OCI-LY3 (cell line): Measurements from ENCODE around the gene ADM.

Source experiments
- CTCF ChIP-seq: fragments of 200-600, 300-600 bp; sonication (generic); IDR thresholded peaks from 2 replicates; pipeline ENCODE4 v1.5.1; 2014; ENCODE audit warnings: antibody characterized with exemption, low read length, low read depth
- EZH2phosphoT487 ChIP-seq: fragments of 200-600 bp; shearing (Covaris generic); IDR thresholded peaks from 2 replicates; pipeline ENCODE4 v1.6.1; 2018; ENCODE audit warnings: antibody characterized with exemption, mixed run types, low read depth

GRCh38 chr11:10301656-10302358 is 3.1 kb upstream of the ADM start:
- TF ChIP-seq CTCF, result no peak
- TF ChIP-seq EZH2phosphoT487, result no peak
